Measurements from ENCODE around the gene NUP35. TPM values are rescaled to one million over a fixed set of nuclear protein-coding genes. Genes with fewer than 3 reads are reported as not detected.
"Not testable (repeated sequence)": the region's sequence is repeated elsewhere in the genome, so short reads cannot be mapped to it uniquely, and the experiment has no call there.

NUP35 gene
- total RNA-seq, 2 experiments from 2014 or later: 16.9 to 18.2 TPM

DNA sequence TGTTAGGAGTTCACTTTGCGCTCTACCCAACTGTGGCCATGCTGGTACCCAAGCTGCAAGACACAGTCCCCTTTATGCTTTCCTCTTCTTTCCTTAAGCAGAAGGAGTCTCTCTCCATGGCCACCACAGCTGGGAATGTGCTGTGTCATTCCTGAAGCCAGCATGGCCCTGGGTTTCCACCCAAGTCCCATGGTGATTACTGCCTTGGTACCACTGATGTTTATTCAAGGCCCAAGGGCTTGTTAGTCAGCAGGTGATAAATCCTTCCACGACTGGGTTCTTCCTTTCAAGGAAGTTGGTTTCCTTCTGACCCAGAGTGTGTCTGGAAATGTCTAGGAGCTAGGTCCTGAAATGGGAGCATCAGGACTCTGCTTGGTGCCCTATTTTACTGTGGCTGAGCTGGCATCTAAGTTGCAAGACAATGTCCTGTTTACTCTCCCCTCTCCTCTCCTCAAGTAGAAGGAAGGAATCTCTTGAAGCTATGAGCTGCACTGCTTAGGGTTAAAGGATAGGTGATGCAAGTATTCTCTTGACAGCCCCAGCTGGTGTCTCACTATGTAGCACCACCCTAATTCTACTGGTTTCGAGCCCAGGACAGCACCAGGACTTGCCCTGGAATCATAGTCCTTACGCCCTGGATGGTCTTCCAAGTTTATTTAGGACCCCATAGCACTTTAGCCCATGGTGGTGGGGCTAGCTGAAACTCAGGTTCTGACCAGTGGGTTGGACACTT lies 18.7 kb upstream of the NUP35 start:
- H3K4me3 Mint-ChIP-seq: no peak overlapping the region
- no peak overlapping the region for H3K27ac Mint-ChIP-seq
- peaks cover 3% of the 10 kb centered on the region for H3K4me1 Mint-ChIP-seq
- H3K36me3 Mint-ChIP-seq (ENCODE audit: low read depth): no peaks in the 10 kb centered on the region
- H3K9me3 Mint-ChIP-seq: no peaks in the 10 kb centered on the region
- ChIA-PET POLR2A (no interaction called here), CTCF (no interaction called here)
- no peak for DNase-seq
- H3K27me3 Mint-ChIP-seq: peaks cover 3% of the 10 kb centered on the region

DNA sequence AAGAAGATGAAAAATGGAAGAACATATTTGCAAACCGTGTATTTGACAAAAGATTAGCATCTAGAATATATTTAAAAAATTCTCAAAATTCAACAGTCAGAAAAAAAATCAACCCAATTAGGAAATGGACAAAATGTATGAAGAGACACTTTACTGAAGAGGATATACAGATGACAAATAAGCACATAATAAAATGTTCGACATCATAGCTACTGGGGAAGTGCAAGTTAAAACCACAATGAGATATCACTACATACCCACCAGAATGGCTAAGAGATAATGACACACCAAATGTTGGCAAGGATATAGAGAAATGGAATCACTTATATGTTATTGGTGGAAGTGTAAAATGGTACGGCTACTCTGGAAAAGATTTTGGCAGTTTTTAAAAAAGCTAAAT lies 11.7 kb upstream of the NUP35 start:
- no peaks in the 10 kb centered on the region for H3K4me1 Mint-ChIP-seq

DNA sequence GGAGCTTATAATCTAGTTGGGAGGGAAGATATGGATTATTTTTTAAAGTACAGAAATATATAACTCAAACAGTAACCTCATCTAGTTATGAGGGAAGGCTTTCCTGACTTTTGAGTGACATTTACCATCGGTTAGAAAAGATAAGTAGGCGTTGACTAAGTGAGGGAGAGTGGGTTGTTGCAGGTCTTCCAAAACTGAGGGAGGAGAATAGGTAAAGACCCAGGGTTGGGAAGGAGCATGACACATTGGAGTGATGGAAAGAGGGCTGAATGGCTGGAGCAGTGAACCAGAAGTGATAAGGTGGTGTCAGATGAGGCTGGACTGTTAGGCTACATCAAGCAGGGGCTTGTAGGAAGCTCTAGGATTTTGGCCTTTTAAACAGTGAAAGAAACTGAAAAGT lies 10.6 kb upstream of the NUP35 start:
- no peaks in the 10 kb centered on the region for H3K36me3 Mint-ChIP-seq (ENCODE audit: low read depth)
- POLR2A ChIA-PET: no interaction called here
- no peaks in the 10 kb centered on the region for H3K4me1 Mint-ChIP-seq
- no peak overlapping the region for H3K27ac Mint-ChIP-seq
- no peaks in the 10 kb centered on the region for H3K9me3 Mint-ChIP-seq
- H3K27me3 Mint-ChIP-seq: peaks cover 29% of the 10 kb centered on the region
- CTCF ChIA-PET: no interaction called here
- no peak overlapping the region for H3K4me3 Mint-ChIP-seq
- DNase-seq: no peak

More for the DNA sequence above, 11.7 kb upstream of the NUP35 start:
- CTCF ChIA-PET: interaction anchor here (0.6 kb wide), 1 partner anchor 180 kb away, joined by 3 read pairs; no protein-coding TSS in a partner anchor
- no peak overlapping the region for H3K27ac Mint-ChIP-seq
- POLR2A ChIA-PET: no interaction called here
- H3K36me3 Mint-ChIP-seq (ENCODE audit: low read depth): no peaks in the 10 kb centered on the region
- no peaks in the 10 kb centered on the region for H3K9me3 Mint-ChIP-seq
- no peak for DNase-seq
- peaks cover 24% of the 10 kb centered on the region for H3K27me3 Mint-ChIP-seq
- no peak overlapping the region for H3K4me3 Mint-ChIP-seq

- peaks cover 37% of the 10 kb centered on the region for H3K27me3 Mint-ChIP-seq
Measured at GRCh38 chr2:183117226-183117625, 7.0 kb upstream of the NUP35 start.

GRCh38 chr2:183123117-183123958 lies 905 bp upstream of the NUP35 start:
- Mint-ChIP-seq H3K4me1 (peaks cover 32% of the 10 kb centered on the region), H3K27ac (peak overlapping the region; percentile 97), H3K9me3 (no peaks in the 10 kb centered on the region), H3K36me3 (ENCODE audit: low read depth) (peaks cover 2% of the 10 kb centered on the region), H3K27me3 (peaks cover 15% of the 10 kb centered on the region), H3K4me3 (peak overlapping the region; percentile 96)
- POLR2A ChIA-PET: no interaction called here
- CTCF ChIA-PET: interaction anchor here (0.6 to 0.8 kb wide), 2 partner anchors 9 to 1722 kb away, joined by 3 read pairs; no protein-coding TSS in a partner anchor
- DNase-seq: no peak

More at GRCh38 chr2:183117226-183117625, 7.0 kb upstream of the NUP35 start:
- no peaks in the 10 kb centered on the region for H3K4me1 Mint-ChIP-seq
- H3K36me3 Mint-ChIP-seq (ENCODE audit: low read depth): no peaks in the 10 kb centered on the region
- H3K9me3 Mint-ChIP-seq: no peaks in the 10 kb centered on the region
- ChIA-PET CTCF (no interaction called here), POLR2A (no interaction called here)
- no peak overlapping the region for H3K27ac Mint-ChIP-seq
- no peak overlapping the region for H3K4me3 Mint-ChIP-seq
- no peak for DNase-seq

DNA sequence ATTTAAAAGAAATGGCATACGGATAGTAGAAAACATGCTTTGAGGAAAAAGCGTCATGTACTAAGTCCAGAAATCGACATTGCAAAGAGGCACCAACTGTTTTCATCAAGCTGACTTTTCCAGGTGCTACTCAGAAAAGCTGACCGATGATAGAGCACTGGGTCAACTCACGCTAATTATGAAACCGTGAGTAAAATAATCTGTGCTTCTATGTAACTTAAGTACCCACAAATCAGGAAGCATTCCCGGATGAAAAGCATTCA lies 353 bp upstream of the NUP35 start:
- H3K4me1 Mint-ChIP-seq: peaks cover 34% of the 10 kb centered on the region
- no peak for DNase-seq
- H3K27ac Mint-ChIP-seq: peak overlapping the region; percentile 97
- peaks cover 10% of the 10 kb centered on the region for H3K27me3 Mint-ChIP-seq
- no peaks in the 10 kb centered on the region for H3K9me3 Mint-ChIP-seq
- peak overlapping the region; percentile 96 for H3K4me3 Mint-ChIP-seq
- H3K36me3 Mint-ChIP-seq (ENCODE audit: low read depth): peaks cover 5% of the 10 kb centered on the region
- POLR2A ChIA-PET: no interaction called here
- CTCF ChIA-PET: interaction anchor here (1.3 kb wide), 1 partner anchor 13 kb away, joined by 5 read pairs; no protein-coding TSS in a partner anchor

GRCh38 chr2:183124957-183125255 lies 663 bp downstream of the NUP35 start:
- peaks cover 6% of the 10 kb centered on the region for H3K27me3 Mint-ChIP-seq
- POLR2A ChIA-PET: interaction anchor here (0.6 kb wide), 1 partner anchor 72 kb away, joined by 3 read pairs; no protein-coding TSS in a partner anchor
- no peaks in the 10 kb centered on the region for H3K9me3 Mint-ChIP-seq

GRCh38 chr2:183125659-183126341 lies 1.6 kb downstream of the NUP35 start:
- Mint-ChIP-seq H3K9me3 (no peaks in the 10 kb centered on the region), H3K27me3 (peaks cover 2% of the 10 kb centered on the region), H3K4me1 (peaks cover 36% of the 10 kb centered on the region), H3K36me3 (ENCODE audit: low read depth) (peaks cover 8% of the 10 kb centered on the region), H3K4me3 (peak overlapping the region; percentile 96), H3K27ac (peak overlapping the region; percentile 97)
- DNase-seq: no peak
- ChIA-PET POLR2A (no interaction called here), CTCF (interaction anchor here (1.0 kb wide), 1 partner anchor 9 kb away, joined by 3 read pairs; no protein-coding TSS in a partner anchor)

More at GRCh38 chr2:183124957-183125255, 663 bp downstream of the NUP35 start:
- CTCF ChIA-PET: interaction anchor here (0.7 to 1.3 kb wide), 2 partner anchors 12 to 327 kb away, joined by 3 to 5 read pairs; no protein-coding TSS in a partner anchor
- Mint-ChIP-seq H3K36me3 (ENCODE audit: low read depth) (peaks cover 8% of the 10 kb centered on the region), H3K4me3 (peak overlapping the region; percentile 96), H3K4me1 (peaks cover 36% of the 10 kb centered on the region), H3K27ac (peak overlapping the region; percentile 97)
- no peak for DNase-seq

- Mint-ChIP-seq H3K36me3 (ENCODE audit: low read depth) (peaks cover 14% of the 10 kb centered on the region), H3K27me3 (no peaks in the 10 kb centered on the region), H3K4me1 (peaks cover 36% of the 10 kb centered on the region), H3K4me3 (no peak overlapping the region), H3K9me3 (no peaks in the 10 kb centered on the region), H3K27ac (no peak overlapping the region)
- POLR2A ChIA-PET: no interaction called here
- CTCF ChIA-PET: no interaction called here
- no peak for DNase-seq
Measured at GRCh38 chr2:183126635-183127034, 2.4 kb downstream of the NUP35 start.

DNA sequence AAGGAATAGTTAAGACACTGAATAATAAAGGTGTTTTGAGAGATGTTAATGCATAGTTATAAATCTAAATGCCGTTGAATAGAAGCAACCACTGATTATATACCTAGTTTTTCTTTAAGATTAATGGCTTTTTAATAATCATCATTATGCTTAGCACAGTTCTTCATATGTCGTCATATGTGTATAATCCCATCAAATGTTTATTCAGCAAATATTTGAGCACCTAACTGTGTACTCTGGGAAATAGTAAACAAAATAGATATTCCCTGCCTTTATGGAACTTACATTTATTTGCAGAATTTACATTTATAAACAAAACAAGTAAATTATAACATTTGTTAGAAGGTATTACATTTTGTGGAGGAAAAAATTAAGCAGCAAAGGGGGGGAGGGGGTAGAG lies 9.8 kb downstream of the NUP35 start:
- peaks cover 35% of the 10 kb centered on the region for H3K36me3 Mint-ChIP-seq (ENCODE audit: low read depth)
- POLR2A ChIA-PET: no interaction called here
- no peak for DNase-seq
- peaks cover under 1% of the 10 kb centered on the region for H3K4me1 Mint-ChIP-seq
- CTCF ChIA-PET: no interaction called here
- H3K9me3 Mint-ChIP-seq: no peaks in the 10 kb centered on the region
- no peaks in the 10 kb centered on the region for H3K27me3 Mint-ChIP-seq
- no peak overlapping the region for H3K4me3 Mint-ChIP-seq
- no peak overlapping the region for H3K27ac Mint-ChIP-seq

GRCh38 chr2:183148955-183149354 lies 24.7 kb downstream of the NUP35 start:
- no peak overlapping the region for H3K27ac Mint-ChIP-seq

DNA sequence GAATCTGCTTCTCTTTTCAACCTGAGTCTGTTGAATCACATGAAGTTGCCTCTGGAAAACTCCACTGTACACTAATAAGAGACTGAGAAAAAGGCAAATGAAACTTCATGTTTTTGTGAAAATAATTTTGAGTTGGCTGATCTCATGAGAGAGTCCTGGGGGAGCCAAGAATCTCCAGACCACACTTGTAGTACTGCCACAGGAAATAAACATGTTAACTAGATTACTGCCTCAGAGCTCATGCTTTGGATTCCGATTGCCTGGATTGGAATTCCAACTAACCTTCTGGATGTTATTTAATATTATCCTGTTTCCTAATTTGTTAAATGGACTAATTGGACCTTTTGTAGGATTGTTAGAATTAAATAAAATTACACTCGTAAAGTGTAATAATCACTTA lies 25.2 kb downstream of the NUP35 start:
- ChIA-PET CTCF (interaction anchor here (1.3 kb wide), 1 partner anchor 13 kb away, joined by 4 read pairs; no protein-coding TSS in a partner anchor), POLR2A (no interaction called here)
- H3K4me1 Mint-ChIP-seq: no peaks in the 10 kb centered on the region
- H3K4me3 Mint-ChIP-seq: no peak overlapping the region
- no peaks in the 10 kb centered on the region for H3K27me3 Mint-ChIP-seq
- H3K9me3 Mint-ChIP-seq: peaks cover 5% of the 10 kb centered on the region
- no peak for DNase-seq
- H3K27ac Mint-ChIP-seq: no peak overlapping the region
- H3K36me3 Mint-ChIP-seq (ENCODE audit: low read depth): peaks cover 69% of the 10 kb centered on the region

More at GRCh38 chr2:183148955-183149354, 24.7 kb downstream of the NUP35 start:
- no peak overlapping the region for H3K4me3 Mint-ChIP-seq
- ChIA-PET CTCF (interaction anchor here (1.3 kb wide), 1 partner anchor 13 kb away, joined by 4 read pairs; no protein-coding TSS in a partner anchor), POLR2A (no interaction called here)
- H3K4me1 Mint-ChIP-seq: no peaks in the 10 kb centered on the region
- H3K36me3 Mint-ChIP-seq (ENCODE audit: low read depth): peaks cover 69% of the 10 kb centered on the region
- H3K27me3 Mint-ChIP-seq: no peaks in the 10 kb centered on the region
- DNase-seq: no peak
- H3K9me3 Mint-ChIP-seq: peaks cover 11% of the 10 kb centered on the region

DNA sequence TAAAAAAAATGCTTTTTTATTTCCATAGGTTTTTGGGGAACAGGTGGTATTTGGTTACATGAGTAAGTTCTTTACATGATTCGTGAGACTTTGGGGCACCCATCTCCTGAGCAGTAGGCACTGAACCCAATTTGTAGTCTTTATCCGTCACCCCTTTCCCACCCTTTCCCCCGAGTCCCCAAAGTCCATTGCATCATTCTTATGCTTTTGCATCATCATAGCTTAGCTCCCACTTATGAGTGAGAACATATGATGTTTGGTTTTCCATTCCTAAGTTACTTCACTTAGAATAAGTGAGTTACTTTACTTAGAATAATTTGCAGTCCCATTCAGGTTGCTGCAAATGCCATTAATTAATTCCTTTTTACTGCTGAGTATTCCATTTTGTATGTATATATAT lies 28.0 kb downstream of the NUP35 start:
- H3K9me3 Mint-ChIP-seq, H3K4me3 Mint-ChIP-seq, POLR2A ChIA-PET, DNase-seq, H3K4me1 Mint-ChIP-seq, H3K27me3 Mint-ChIP-seq, H3K27ac Mint-ChIP-seq, CTCF ChIA-PET: not testable (repeated sequence)
- H3K36me3 Mint-ChIP-seq (ENCODE audit: low read depth): peaks cover 58% of the 10 kb centered on the region
